ENCODE measurements around the gene SPRED1.

Gene SPRED1

GRCh38 chr15:38281031-38281430, 28.4 kb downstream of the SPRED1 start:
- no peak overlapping the region for H3K27ac ChIP-seq
- TF ChIP-seq ZFX (IDR thresholded peaks at IDR 0.05; ENCODE audit: borderline replicate concordance) (no peak), CTCF (IDR thresholded peaks at IDR 0.05) (no peak)

- TF ChIP-seq ZFX (IDR thresholded peaks at IDR 0.05; ENCODE audit: borderline replicate concordance) (no peak), CTCF (IDR thresholded peaks at IDR 0.05) (no peak)
- H3K27ac ChIP-seq = no peak overlapping the region
Measured at GRCh38 chr15:38283010-38283409, 30.4 kb downstream of the SPRED1 start.

- no peak overlapping the region for H3K27ac ChIP-seq
- TF ChIP-seq CTCF (IDR thresholded peaks at IDR 0.05) (no peak), ZFX (IDR thresholded peaks at IDR 0.05; ENCODE audit: borderline replicate concordance) (no peak)
Measured at GRCh38 chr15:38285456-38285855, 32.8 kb downstream of the SPRED1 start.

GRCh38 chr15:38294126-38294525, 41.5 kb downstream of the SPRED1 start:
- TF ChIP-seq CTCF (IDR thresholded peaks at IDR 0.05) (no peak), ZFX (IDR thresholded peaks at IDR 0.05; ENCODE audit: borderline replicate concordance) (no peak)
- no peak overlapping the region for H3K27ac ChIP-seq

GRCh38 chr15:38297623-38298388, 45.2 kb downstream of the SPRED1 start:
- H3K27ac ChIP-seq = no peak overlapping the region
- no peak for TF ChIP-seq ZFX (IDR thresholded peaks at IDR 0.05; ENCODE audit: borderline replicate concordance)
- no peak for TF ChIP-seq CTCF (IDR thresholded peaks at IDR 0.05)

- no peak overlapping the region for H3K27ac ChIP-seq
- no peak for TF ChIP-seq CTCF (IDR thresholded peaks at IDR 0.05)
- TF ChIP-seq ZFX (IDR thresholded peaks at IDR 0.05; ENCODE audit: borderline replicate concordance) = no peak
Measured at GRCh38 chr15:38299216-38299615, 46.6 kb downstream of the SPRED1 start.

- no peak overlapping the region for H3K27ac ChIP-seq
Measured at GRCh38 chr15:38300395-38300794, 47.8 kb downstream of the SPRED1 start.

More at GRCh38 chr15:38300395-38300794, 47.8 kb downstream of the SPRED1 start:
- TF ChIP-seq ZFX (IDR thresholded peaks at IDR 0.05; ENCODE audit: borderline replicate concordance) (no peak), CTCF (IDR thresholded peaks at IDR 0.05) (no peak)

All from 22Rv1 (cell line).